PC-9 (cell line): Measurements from ENCODE around the gene ASIC3.

Experiments used
- CTCF ChIP-seq: fragments of 200-600 bp; sonication (generic); conservative IDR thresholded peaks from 2 replicates; pipeline ENCODE4 v1.6.1; 2017; ENCODE audit warnings: mixed run types, antibody characterized with exemption, mild to moderate bottlenecking, moderate library complexity
- EZH2 ChIP-seq: fragments of 200-600 bp; sonication (generic); IDR thresholded peaks from 2 replicates; pipeline ENCODE4 v1.8.0; 2017; ENCODE audit warnings: antibody characterized with exemption, low read depth

- TF ChIP-seq CTCF (no peak), EZH2 (no peak)
Measured at GRCh38 chr7:151018421-151019129, 29.8 kb upstream of the ASIC3 start.
